ENCODE measurements around the gene PHF2. TPM values are rescaled to one million over a fixed set of nuclear protein-coding genes. Genes with fewer than 3 reads are reported as not detected.

Gene PHF2
- total and polyA plus RNA-seq, 2 of the 8 experiments (the other 6 are each of a cell fraction or from before 2014, with no cell fraction given): 3.4 to 9.4 TPM

- H3K9ac ChIP-seq (replicated peaks in 1 of 4; ENCODE audit: extremely low read depth in 1 of 4, low read depth in 3 of 4, low read length in 3 of 4): no peak overlapping the region
- no peak for TF ChIP-seq CHD2 (IDR thresholded peaks at IDR 0.05; ENCODE audit: low read length)
- no peak for TF ChIP-seq TCF12 (IDR thresholded peaks at IDR 0.05; ENCODE audit: low read depth, low read length)
- TF ChIP-seq CTCF (IDR thresholded peaks at IDR 0.05; ENCODE audit: control extremely low read depth in 1 of 3, insufficient read depth in 1 of 3, low read depth in 1 of 3, low read length in 3 of 3): peak in 2 of 3 experiments; percentile 17 to 25; a peak in 2 of 4 replicates
- H4K8ac ChIP-seq (ENCODE audit: extremely low read depth, insufficient read depth, low read length): no peak overlapping the region
- H3K4ac ChIP-seq (replicated peaks; ENCODE audit: insufficient read length, low read depth, low read length): no peak overlapping the region
- peaks cover 11 to 14% of the 10 kb centered on the region in 2 experiments; a peak in 3 of 4 replicates for H3K9me3 ChIP-seq (ENCODE audit: insufficient read depth in 2 of 2, low read depth in 1 of 2, low read length in 1 of 2)
- H2BK15ac ChIP-seq (ENCODE audit: low read length): no peak overlapping the region
- no peak overlapping the region for H2BK12ac ChIP-seq (ENCODE audit: low read depth, low read length)
- H3K14ac ChIP-seq (ENCODE audit: insufficient read length): no peak overlapping the region
- H4K5ac ChIP-seq (ENCODE audit: insufficient read length, low read depth, low read length): no peak overlapping the region
- no peaks in the 10 kb centered on the region for H3K23me2 ChIP-seq (ENCODE audit: low read depth, low read length)
- H3K27me3 ChIP-seq (replicated peaks in 1 of 4; ENCODE audit: control insufficient read depth in 3 of 4, extremely low read depth in 1 of 4, insufficient read depth in 3 of 4, low read length in 3 of 4): no peaks in the 10 kb centered on the region
- no peak overlapping the region for H2BK120ac ChIP-seq (replicated peaks; ENCODE audit: low read depth, low read length)
- no peaks in the 10 kb centered on the region for H4K20me1 ChIP-seq (replicated peaks in 1 of 2; ENCODE audit: control insufficient read depth in 1 of 2, insufficient read depth in 2 of 2, low read length in 2 of 2)
- 87% methylated on average over 7 of the region's 7 CpGs; no CpG with 5 or more reads in 1 of the 2 experiments for WGBS, 2 experiments (ENCODE audit: extremely low coverage in 1 of 2, insufficient coverage in 1 of 2, insufficient read length in 1 of 2, insufficient replicate concordance in 2 of 2, low coverage in 1 of 2, low lambda C conversion rate in 2 of 2, missing lambda C conversion rate in 1 of 2)
- H3K56ac ChIP-seq (replicated peaks; ENCODE audit: insufficient read length, low read depth, low read length): no peak overlapping the region
- FAIRE-seq: no peak
- H4K91ac ChIP-seq (replicated peaks; ENCODE audit: insufficient read length, low read length): no peak overlapping the region
- DNase-seq (ENCODE audit: low read depth in 1 of 2, low spot score in 2 of 2): no peak
- H3K4me3 ChIP-seq (ENCODE audit: extremely low read depth in 1 of 4, insufficient read depth in 2 of 4, low read depth in 3 of 4, low read length in 4 of 4): no peak overlapping the region
- CTCF ChIA-PET (ENCODE audit: partially characterized antibody): interaction anchor here (0.9 to 6.2 kb wide), 3 partner anchors 17 to 25 kb away, joined by 3 to 31 read pairs (median 5); no protein-coding TSS in a partner anchor
- H3K18ac ChIP-seq (ENCODE audit: extremely low read depth, low read length): no peak overlapping the region
- H3K36me3 ChIP-seq (ENCODE audit: control insufficient read depth in 2 of 4, insufficient read depth in 4 of 4, low read length in 3 of 4): no peaks in the 10 kb centered on the region
- no peaks in the 10 kb centered on the region for H3K4me1 ChIP-seq (replicated peaks in 1 of 4; ENCODE audit: control insufficient read depth in 3 of 4, insufficient read depth in 4 of 4, low read length in 3 of 4)
- no peak overlapping the region for H2BK20ac ChIP-seq (ENCODE audit: low read length)
- H3K4me2 ChIP-seq (ENCODE audit: insufficient read depth in 1 of 2, low read depth in 2 of 2, low read length in 2 of 2): no peak overlapping the region
- H3K27ac ChIP-seq (ENCODE audit: low read depth, low read length): no peak overlapping the region
- H3K79me1 ChIP-seq (ENCODE audit: low read depth, low read length): no peaks in the 10 kb centered on the region
- no peak overlapping the region for H3K23ac ChIP-seq (ENCODE audit: insufficient read length)
- POLR2A ChIA-PET (ENCODE audit: partially characterized antibody): no interaction called here
- H3K79me2 ChIP-seq (ENCODE audit: control insufficient read depth in 1 of 2, insufficient read depth in 2 of 2, low read length in 2 of 2): no peaks in the 10 kb centered on the region
- H2AK5ac ChIP-seq (ENCODE audit: low read depth, low read length): no peak overlapping the region
- no peak overlapping the region for H2BK5ac ChIP-seq (ENCODE audit: low read depth, low read length)
- H2AFZ ChIP-seq (ENCODE audit: low read length): no peak overlapping the region
Observed at GRCh38 chr9:93702261-93702660, 125.9 kb downstream of the PHF2 start.

Data from H1 (cell line).